Liver (tissue), 9 donors: ENCODE data around the gene SNU13. TPM values are rescaled to one million over a fixed set of nuclear protein-coding genes. Genes with fewer than 3 reads are reported as not detected.

Source experiments
- DNase-seq: peaks from one replicate; pipeline ENCODE4 v3.0.0-alpha.2; 2017; ENCODE audit warnings: low spot score
- H3K27ac ChIP-seq, 2 donors: one replicate each; pipeline ENCODE4 v1.7.0; 2013; ENCODE audit warnings: inconsistent platforms in 2 of 2, low read length in 2 of 2, control low read depth in 1 of 2, low read depth in 1 of 2, mild to moderate bottlenecking in 1 of 2
- H3K27me3 ChIP-seq, 4 donors: one replicate each; pipeline versions ENCODE4 v1.6.1 to v1.7.0; 2013; ENCODE audit warnings: low read length in 3 of 4, inconsistent platforms in 1 of 4, mild to moderate bottlenecking in 1 of 4, moderate library complexity in 1 of 4; ENCODE audit not compliant: control insufficient read depth in 4 of 4, insufficient read depth in 4 of 4
- H3K36me3 ChIP-seq, 4 donors: one replicate each; pipeline versions ENCODE4 v1.6.1 to v1.7.0; 2013; ENCODE audit warnings: low read length in 3 of 4, mild to moderate bottlenecking in 3 of 4, low read depth in 1 of 4, moderate library complexity in 1 of 4; ENCODE audit not compliant: control insufficient read depth in 4 of 4, insufficient read depth in 3 of 4
- H3K4me1 ChIP-seq, 4 donors: one replicate each; pipeline versions ENCODE4 v1.6.1 to v1.7.0; 2013; ENCODE audit warnings: low read length in 3 of 4, mild to moderate bottlenecking in 3 of 4, moderate library complexity in 1 of 4; ENCODE audit not compliant: control insufficient read depth in 4 of 4, insufficient read depth in 4 of 4
- H3K4me3 ChIP-seq, 3 donors: one replicate each; pipeline versions ENCODE4 v1.6.1 to v1.7.0; 2013; ENCODE audit warnings: low read length in 3 of 3, control low read depth in 1 of 3, low read depth in 1 of 3, mild to moderate bottlenecking in 1 of 3
- H3K9ac ChIP-seq, 2 donors: one replicate each; pipeline ENCODE4 v1.7.0; 2013; ENCODE audit warnings: low read length in 2 of 2, mild to moderate bottlenecking in 2 of 2, moderate library complexity in 2 of 2, control low read depth in 1 of 2, low read depth in 1 of 2
- H3K9me3 ChIP-seq, 4 donors: one replicate each; pipeline versions ENCODE4 v1.6.1 to v1.7.0; 2013; ENCODE audit warnings: low read length in 3 of 4; ENCODE audit not compliant: control insufficient read depth in 4 of 4
- ATF3 ChIP-seq: IDR thresholded peaks from 2 replicates; pipeline ENCODE4 v1.6.1; 2016; ENCODE audit warnings: antibody characterized with exemption
- CTCF ChIP-seq: fragments of 150-350 bp; IDR thresholded peaks from 2 replicates; pipeline ENCODE4 v1.5.1; 2017; ENCODE audit warnings: improper control_type of control experiment, low read depth, low read length; ENCODE audit not compliant: missing input control
- EGR1 ChIP-seq, 2 donors: IDR thresholded peaks; 2 replicates each; pipeline ENCODE4 v1.6.1; 2016 to 2018; ENCODE audit warnings: antibody characterized with exemption in 2 of 2, low read depth in 2 of 2
- FOXA1 ChIP-seq: IDR thresholded peaks from 2 replicates; pipeline ENCODE4 v1.6.1; 2016; ENCODE audit warnings: antibody characterized with exemption
- FOXA2 ChIP-seq: IDR thresholded peaks from 2 replicates; pipeline ENCODE4 v1.6.1; 2016; ENCODE audit warnings: antibody characterized with exemption
- GABPA ChIP-seq, 2 donors: IDR thresholded peaks in 1 of 2; conservative IDR thresholded peaks in 1 of 2; 2 replicates each; pipeline ENCODE4 v1.6.1; 2016; ENCODE audit warnings: antibody characterized with exemption in 2 of 2, mild to moderate bottlenecking in 1 of 2, moderate library complexity in 1 of 2
- HNF4A ChIP-seq, 2 donors: conservative IDR thresholded peaks; 2 replicates each; pipeline ENCODE4 v1.6.1; 2016; ENCODE audit warnings: antibody characterized with exemption in 2 of 2, mild to moderate bottlenecking in 2 of 2
- HNF4G ChIP-seq: IDR thresholded peaks from 2 replicates; pipeline ENCODE4 v1.6.1; 2016; ENCODE audit warnings: antibody characterized with exemption
- JUND ChIP-seq, 2 donors: IDR thresholded peaks; 2 replicates each; pipeline ENCODE4 v1.6.1; 2016; ENCODE audit warnings: antibody characterized with exemption in 2 of 2
- MAX ChIP-seq: IDR thresholded peaks from 2 replicates; pipeline ENCODE4 v1.6.1; 2016; ENCODE audit warnings: antibody characterized with exemption
- NR2F2 ChIP-seq: IDR thresholded peaks from 2 replicates; pipeline ENCODE4 v1.6.1; 2016; ENCODE audit warnings: antibody characterized with exemption
- RAD21 ChIP-seq, 2 donors: IDR thresholded peaks; 2 replicates each; pipeline ENCODE4 v1.6.1; 2016; ENCODE audit warnings: antibody characterized with exemption in 2 of 2, mild to moderate bottlenecking in 2 of 2
- REST ChIP-seq: IDR thresholded peaks from 2 replicates; pipeline ENCODE4 v1.6.1; 2016; ENCODE audit warnings: antibody characterized with exemption, mild to moderate bottlenecking
- SP1 ChIP-seq: IDR thresholded peaks from 2 replicates; pipeline ENCODE4 v1.6.1; 2018; ENCODE audit warnings: antibody characterized with exemption, mild to moderate bottlenecking
- TAF1 ChIP-seq: conservative IDR thresholded peaks from 2 replicates; pipeline ENCODE4 v1.6.1; 2016; ENCODE audit warnings: antibody characterized with exemption, mild to moderate bottlenecking
- YY1 ChIP-seq: IDR thresholded peaks from 2 replicates; pipeline ENCODE4 v1.6.1; 2016; ENCODE audit warnings: antibody characterized with exemption, mild to moderate bottlenecking
- ZBTB33 ChIP-seq: IDR thresholded peaks from 2 replicates; pipeline ENCODE4 v1.6.1; 2016; ENCODE audit warnings: antibody characterized with exemption
- WGBS: extraction: QIAGEN DNeasy Blood & Tissue Kit; methylation state at CpG from one replicate; pipeline ENCODE4 v1.1.7; 2013; 5-methylcytosine and 5-hydroxymethylcytosine counted together
- polyA plus RNA-seq, 2 donors: library from polyadenylated mRNA; stranded (reverse) in 1 of 2; unstranded in 1 of 2; fragments of 200-250 nt in 1 of 2; fragments of >200 nt in 1 of 2; fragmentation: Nextera tagmentation in 1 of 2; extraction: Ambion mirVana in 1 of 2; gene quantifications; one replicate each; pipeline versions ENCODE4 v1.2.1 to v1.2.3, GENCODE V29; 2013 to 2015
- total RNA-seq, 2 donors: library from RNA; depleted of rRNA; stranded (reverse); fragments of >200 nt; gene quantifications; one replicate each; pipeline ENCODE4 v1.2.3, GENCODE V29; 2014
- donor health status: healthy.
- donor health status: healthy.
- donor health status: healthy.
- donor health status: healthy.
- donor health status: healthy.

The SNU13 gene
- total and polyA plus RNA-seq, 4 donors, result 22.3 to 104 (median 43.9) TPM

GRCh38 chr22:41660416-41660815, 28.3 kb downstream of the SNU13 start:
- H3K9me3 ChIP-seq, result no peaks in the 10 kb centered on the region
- no peak overlapping the region for H3K27ac ChIP-seq
- no peaks in the 10 kb centered on the region for H3K4me1 ChIP-seq
- WGBS, result 91% methylated on average over 3 of the region's 3 CpGs
- DNase-seq, result no peak
- H3K27me3 ChIP-seq, result no peaks in the 10 kb centered on the region
- H3K9ac ChIP-seq, result no peak overlapping the region
- no peak overlapping the region for H3K4me3 ChIP-seq
- H3K36me3 ChIP-seq, result peaks cover 18 to 79% (median 74%) of the 10 kb centered on the region in 4 donors
- TF ChIP-seq NR2F2 (no peak), SP1 (no peak), HNF4G (no peak)

- TF ChIP-seq ATF3 (no peak), HNF4G (no peak)
- no peak overlapping the region for H3K27ac ChIP-seq
- H3K4me3 ChIP-seq, result no peak overlapping the region
- no peaks in the 10 kb centered on the region for H3K9me3 ChIP-seq
- no peak overlapping the region for H3K9ac ChIP-seq
- DNase-seq, result no peak
- 85% methylated on average over 1 of the region's 1 CpG for WGBS
- no peaks in the 10 kb centered on the region for H3K27me3 ChIP-seq
- no peaks in the 10 kb centered on the region for H3K4me1 ChIP-seq
- H3K36me3 ChIP-seq, result peaks cover 19 to 80% (median 76%) of the 10 kb centered on the region in 4 donors
These were observed 28.7 kb downstream of the SNU13 start for GRCh38 chr22:41659941-41660340.

- Histone ChIP-seq H3K27ac (no peak overlapping the region), H3K9me3 (no peaks in the 10 kb centered on the region), H3K27me3 (no peaks in the 10 kb centered on the region), H3K36me3 (peaks cover 19 to 80% (median 77%) of the 10 kb centered on the region in 4 donors), H3K9ac (no peak overlapping the region), H3K4me1 (peaks cover 0 to 4% (median 0%) of the 10 kb centered on the region in 4 donors), H3K4me3 (no peak overlapping the region)
- no peak for TF ChIP-seq GABPA (IDR thresholded peaks at IDR 0.05 in 1 of 2, conservative IDR thresholded peaks at IDR 0.05 in 1 of 2)
- TF ChIP-seq MAX, result no peak
- TF ChIP-seq RAD21 (IDR thresholded peaks at IDR 0.05), result no peak
- TF ChIP-seq YY1, result no peak
- no peak for TF ChIP-seq FOXA2
- no peak for TF ChIP-seq NR2F2
- no peak for TF ChIP-seq ATF3
- no peak for TF ChIP-seq HNF4G
- TF ChIP-seq HNF4A (conservative IDR thresholded peaks at IDR 0.05), result no peak
- TF ChIP-seq CTCF, result no peak
- TF ChIP-seq TAF1, result no peak
- TF ChIP-seq JUND (IDR thresholded peaks at IDR 0.05), result no peak
- TF ChIP-seq ZBTB33, result no peak
- no peak for TF ChIP-seq EGR1 (IDR thresholded peaks at IDR 0.05; ENCODE audit: low read depth in 2 of 2)
- TF ChIP-seq REST, result no peak
- no peak for TF ChIP-seq FOXA1
- no peak for TF ChIP-seq SP1
- DNase-seq, result no peak
- WGBS, result 96% methylated on average over 17 of the region's 17 CpGs
These were observed 29.8 kb downstream of the SNU13 start for GRCh38 chr22:41658869-41659268.
